WTC11 (cell line): ENCODE data around the gene IL17RC. TPM values are rescaled to one million over a fixed set of nuclear protein-coding genes. Genes with fewer than 3 reads are reported as not detected.

Source experiments
- ATAC-seq: fragments of 200-7000 bp; cut with Tn5 transposase; 2 replicates; pipeline ENCODE4 v1.10.0; 2021; ENCODE audit warnings: mild to moderate bottlenecking, moderate library complexity
- CTCF ChIA-PET: fragments of 300-600 bp; sonication (Branson Sonifier 250); formaldehyde crosslinking; loops from one replicate; lab custom pipeline; 2021; ENCODE audit warnings: antibody characterized with exemption; lab: Charles Lee
- POLR2A ChIA-PET: fragments of 350-600 bp; sonication (Branson Sonifier 250); formaldehyde crosslinking; loops from one replicate; lab custom pipeline; 2021; ENCODE audit warnings: antibody characterized with exemption; lab: Charles Lee
- DNase-seq: peaks from one replicate; pipeline ENCODE4 v3.0.0; 2021; ENCODE audit warnings: low spot score
- H3K27ac Mint-ChIP-seq: 2 replicates; pipeline ENCODE4 v1.8.0; 2021; ENCODE audit warnings: mixed read lengths
- H3K27me3 Mint-ChIP-seq: 2 replicates; pipeline ENCODE4 v1.8.0; 2021; ENCODE audit warnings: low read depth, mild to moderate bottlenecking, moderate library complexity, mixed read lengths
- H3K36me3 Mint-ChIP-seq: 2 replicates; pipeline ENCODE4 v1.8.0; 2021; ENCODE audit warnings: mixed read lengths
- H3K4me1 Mint-ChIP-seq: 2 replicates; pipeline ENCODE4 v1.8.0; 2022; ENCODE audit warnings: mixed read lengths
- H3K4me3 Mint-ChIP-seq: 2 replicates; pipeline ENCODE4 v1.8.0; 2021; ENCODE audit warnings: mild to moderate bottlenecking, moderate library complexity, mixed read lengths
- H3K9me3 Mint-ChIP-seq: 2 replicates; pipeline ENCODE4 v1.8.0; 2021; ENCODE audit warnings: mixed read lengths
- E2F1 ChIP-seq: sonication (generic); formaldehyde crosslinking; IDR thresholded peaks from 2 replicates; pipeline ENCODE4 v1.8.0; 2022; ENCODE audit warnings: mild to moderate bottlenecking, missing genetic modification reagents
- ESRRA ChIP-seq: sonication (generic); formaldehyde crosslinking; IDR thresholded peaks from 2 replicates; pipeline ENCODE4 v1.8.1; 2022; ENCODE audit warnings: mild to moderate bottlenecking, missing genetic modification reagents, borderline replicate concordance
- FOXK1 ChIP-seq: sonication (generic); formaldehyde crosslinking; IDR thresholded peaks from 2 replicates; pipeline ENCODE4 v1.8.0; 2022; ENCODE audit warnings: mild to moderate bottlenecking, moderate library complexity, missing genetic modification reagents
- GABPB1 ChIP-seq: sonication (generic); formaldehyde crosslinking; IDR thresholded peaks from 2 replicates; pipeline ENCODE4 v1.8.1; 2023; ENCODE audit warnings: mild to moderate bottlenecking, missing genetic modification reagents
- HMGA2 ChIP-seq: fragments of 250-450 bp; sonication (Bioruptor Pico); IDR thresholded peaks from 2 replicates; pipeline ENCODE4 v1.4.0; 2021; ENCODE audit warnings: mild to moderate bottlenecking, moderate library complexity
- KAT7 ChIP-seq: sonication (generic); formaldehyde crosslinking; IDR thresholded peaks from 2 replicates; pipeline ENCODE4 v1.8.1; 2023; ENCODE audit warnings: missing genetic modification reagents, mild to moderate bottlenecking, borderline replicate concordance
- MYBL2 ChIP-seq: sonication (generic); formaldehyde crosslinking; IDR thresholded peaks from 2 replicates; pipeline ENCODE4 v1.8.1; 2023; ENCODE audit warnings: mild to moderate bottlenecking, moderate library complexity, missing genetic modification reagents
- NR1H2 ChIP-seq: sonication (generic); formaldehyde crosslinking; IDR thresholded peaks from 2 replicates; pipeline ENCODE4 v1.9.0; 2021; ENCODE audit warnings: mild to moderate bottlenecking, moderate library complexity, missing genetic modification reagents
- PRRX2 ChIP-seq: fragments of 250-450 bp; sonication (Bioruptor Pico); IDR thresholded peaks from 2 replicates; pipeline ENCODE4 v1.8.0; 2021; ENCODE audit warnings: mild to moderate bottlenecking
- SMAD4 ChIP-seq: sonication (generic); formaldehyde crosslinking; IDR thresholded peaks from 2 replicates; pipeline ENCODE4 v1.8.0; 2022; ENCODE audit warnings: mild to moderate bottlenecking, missing genetic modification reagents
- SOX15 ChIP-seq: fragments of 250-450 bp; sonication (Bioruptor Pico); IDR thresholded peaks from 2 replicates; pipeline ENCODE4 v1.9.0; 2021; ENCODE audit warnings: mild to moderate bottlenecking
- SP1 ChIP-seq: sonication (generic); formaldehyde crosslinking; conservative IDR thresholded peaks from 2 replicates; pipeline ENCODE4 v1.8.1; 2022; ENCODE audit warnings: missing genetic modification reagents
- TP53 ChIP-seq: sonication (generic); formaldehyde crosslinking; IDR thresholded peaks from 2 replicates; pipeline ENCODE4 v1.8.1; 2023; ENCODE audit warnings: mild to moderate bottlenecking, missing genetic modification reagents
- ZBTB43 ChIP-seq: sonication (generic); formaldehyde crosslinking; IDR thresholded peaks from 2 replicates; pipeline ENCODE4 v1.8.1; 2023; ENCODE audit warnings: mild to moderate bottlenecking, missing genetic modification reagents
- ZNF281 ChIP-seq: sonication (generic); formaldehyde crosslinking; IDR thresholded peaks from 2 replicates; pipeline ENCODE4 v1.8.0; 2023; ENCODE audit warnings: mild to moderate bottlenecking, missing genetic modification reagents
- ZNF671 ChIP-seq: fragments of 250-450 bp; sonication (Bioruptor Pico); IDR thresholded peaks from 2 replicates; pipeline ENCODE4 v1.8.0; 2021; ENCODE audit warnings: mild to moderate bottlenecking
- total RNA-seq: library from RNA; stranded (reverse); gene quantifications from 3 replicates; pipeline ENCODE4 v1.2.3, GENCODE V29; 2021
- TF ChIP-seq, protein P1 (sequence below): sonication (generic); formaldehyde crosslinking; IDR thresholded peaks from 2 replicates; pipeline ENCODE4 v1.8.1; 2023; ENCODE audit warnings: mild to moderate bottlenecking, moderate library complexity, missing genetic modification reagents

Gene IL17RC
- total RNA-seq, 1 experiment from 2014 or later: 10.1 TPM

DNA sequence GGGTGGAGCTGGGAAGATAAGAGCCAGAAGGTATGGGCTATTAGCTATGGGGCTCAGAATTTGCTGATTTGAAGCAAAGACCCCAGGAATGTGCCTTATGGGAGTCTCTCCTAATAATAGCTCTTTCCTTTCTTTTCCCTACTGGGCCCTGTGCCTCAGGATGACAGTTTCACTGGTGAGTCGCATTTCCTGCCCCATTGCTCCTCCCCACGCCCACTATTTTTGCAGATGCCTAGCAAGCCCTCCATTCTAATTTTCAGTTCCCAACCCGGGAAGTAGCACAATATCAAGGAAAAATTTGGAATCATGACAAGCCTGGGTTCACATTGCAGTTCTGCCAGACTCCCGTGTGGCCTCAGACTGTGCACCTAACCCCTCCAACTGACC is 13.7 kb upstream of the IL17RC start (continued):
- TF ChIP-seq SMAD4 (CRISPR knock-in tag): no peak

DNA sequence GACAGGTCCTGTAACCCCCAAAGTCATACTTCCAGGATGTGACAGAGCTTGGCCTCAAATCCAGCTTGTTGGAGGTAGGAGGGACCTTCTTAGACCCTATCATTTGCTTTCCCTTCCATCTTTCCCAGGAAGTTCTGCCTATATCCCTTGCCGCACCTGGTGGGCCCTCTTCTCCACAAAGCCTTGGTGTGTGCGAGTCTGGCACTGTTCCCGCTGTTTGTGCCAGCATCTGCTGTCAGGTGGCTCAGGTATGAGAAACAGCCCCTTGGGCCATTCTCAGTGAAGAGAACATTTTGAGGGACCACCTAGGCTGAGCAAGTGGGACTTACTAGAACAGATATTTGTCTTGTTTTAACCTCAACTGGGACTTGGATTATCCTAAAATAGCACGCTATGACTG is 13.0 kb upstream of the IL17RC start:
- no peaks in the 10 kb centered on the region for H3K9me3 Mint-ChIP-seq
- no peaks in the 10 kb centered on the region for H3K36me3 Mint-ChIP-seq
- TF ChIP-seq KAT7 (CRISPR knock-in tag) (no peak), TP53 (CRISPR knock-in tag) (no peak), HMGA2 (CRISPR knock-in tag) (no peak), SMAD4 (CRISPR knock-in tag) (no peak), GABPB1 (CRISPR knock-in tag) (no peak), MYBL2 (CRISPR knock-in tag) (no peak), FOXK1 (CRISPR knock-in tag) (no peak), SP1 (CRISPR knock-in tag) (no peak), ESRRA (CRISPR knock-in tag) (no peak), NR1H2 (CRISPR knock-in tag) (no peak), PRRX2 (no peak)
- TF ChIP-seq, protein P1, sequence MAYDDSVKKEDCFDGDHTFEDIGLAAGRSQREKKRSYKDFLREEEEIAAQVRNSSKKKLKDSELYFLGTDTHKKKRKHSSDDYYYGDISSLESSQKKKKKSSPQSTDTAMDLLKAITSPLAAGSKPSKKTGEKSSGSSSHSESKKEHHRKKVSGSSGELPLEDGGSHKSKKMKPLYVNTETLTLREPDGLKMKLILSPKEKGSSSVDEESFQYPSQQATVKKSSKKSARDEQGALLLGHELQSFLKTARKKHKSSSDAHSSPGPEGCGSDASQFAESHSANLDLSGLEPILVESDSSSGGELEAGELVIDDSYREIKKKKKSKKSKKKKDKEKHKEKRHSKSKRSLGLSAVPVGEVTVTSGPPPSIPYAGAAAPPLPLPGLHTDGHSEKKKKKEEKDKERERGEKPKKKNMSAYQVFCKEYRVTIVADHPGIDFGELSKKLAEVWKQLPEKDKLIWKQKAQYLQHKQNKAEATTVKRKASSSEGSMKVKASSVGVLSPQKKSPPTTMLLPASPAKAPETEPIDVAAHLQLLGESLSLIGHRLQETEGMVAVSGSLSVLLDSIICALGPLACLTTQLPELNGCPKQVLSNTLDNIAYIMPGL: no peak
- ChIA-PET POLR2A (no interaction called here), CTCF (no interaction called here)
- ATAC-seq: no peak
- no peaks in the 10 kb centered on the region; the same call in 1 of the 2 replicates for H3K27me3 Mint-ChIP-seq
- H3K27ac Mint-ChIP-seq: no peak overlapping the region
- H3K4me3 Mint-ChIP-seq: no peak overlapping the region
- no peak for DNase-seq
- peaks cover 19% of the 10 kb centered on the region for H3K4me1 Mint-ChIP-seq

GRCh38 chr3:9906480-9906879 is 10.4 kb upstream of the IL17RC start:
- H3K36me3 Mint-ChIP-seq: no peaks in the 10 kb centered on the region
- peaks cover 19% of the 10 kb centered on the region for H3K4me1 Mint-ChIP-seq
- ATAC-seq (no peak), DNase-seq (no peak)
- ChIA-PET CTCF (no interaction called here), POLR2A (interaction anchor here (0.6 kb wide), 1 partner anchor 758 kb away, joined by 3 read pairs; no protein-coding TSS in a partner anchor)
- H3K27ac Mint-ChIP-seq: no peak overlapping the region
- H3K4me3 Mint-ChIP-seq: no peak overlapping the region
- H3K27me3 Mint-ChIP-seq: no peaks in the 10 kb centered on the region; the same call in 1 of the 2 replicates
- no peaks in the 10 kb centered on the region for H3K9me3 Mint-ChIP-seq
- TF ChIP-seq ZNF671 (CRISPR knock-in tag) (no peak), SOX15 (CRISPR knock-in tag) (no peak), ZBTB43 (no peak), ZNF281 (no peak), E2F1 (CRISPR knock-in tag) (no peak)
